A673 (cell line): ENCODE measurements around the gene EFCAB6.

ENCODE experiments used
- EZH2 ChIP-seq: fragments of 200-600 bp; sonication (generic); IDR thresholded peaks from 2 replicates; pipeline ENCODE4 v1.6.1; 2017; ENCODE audit warnings: borderline replicate concordance, low read depth, mild to moderate bottlenecking, mixed read lengths, antibody characterized with exemption, low read length; ENCODE audit not compliant: poor library complexity, severe bottlenecking
- TF ChIP-seq, protein P1 (sequence below): fragments of 300-800, 200-600 bp; sonication (generic); conservative IDR thresholded peaks from 2 replicates; pipeline ENCODE4 v1.5.1; 2017; ENCODE audit warnings: low read depth, mild to moderate bottlenecking, antibody characterized with exemption, low read length, moderate library complexity, mixed read lengths

DNA sequence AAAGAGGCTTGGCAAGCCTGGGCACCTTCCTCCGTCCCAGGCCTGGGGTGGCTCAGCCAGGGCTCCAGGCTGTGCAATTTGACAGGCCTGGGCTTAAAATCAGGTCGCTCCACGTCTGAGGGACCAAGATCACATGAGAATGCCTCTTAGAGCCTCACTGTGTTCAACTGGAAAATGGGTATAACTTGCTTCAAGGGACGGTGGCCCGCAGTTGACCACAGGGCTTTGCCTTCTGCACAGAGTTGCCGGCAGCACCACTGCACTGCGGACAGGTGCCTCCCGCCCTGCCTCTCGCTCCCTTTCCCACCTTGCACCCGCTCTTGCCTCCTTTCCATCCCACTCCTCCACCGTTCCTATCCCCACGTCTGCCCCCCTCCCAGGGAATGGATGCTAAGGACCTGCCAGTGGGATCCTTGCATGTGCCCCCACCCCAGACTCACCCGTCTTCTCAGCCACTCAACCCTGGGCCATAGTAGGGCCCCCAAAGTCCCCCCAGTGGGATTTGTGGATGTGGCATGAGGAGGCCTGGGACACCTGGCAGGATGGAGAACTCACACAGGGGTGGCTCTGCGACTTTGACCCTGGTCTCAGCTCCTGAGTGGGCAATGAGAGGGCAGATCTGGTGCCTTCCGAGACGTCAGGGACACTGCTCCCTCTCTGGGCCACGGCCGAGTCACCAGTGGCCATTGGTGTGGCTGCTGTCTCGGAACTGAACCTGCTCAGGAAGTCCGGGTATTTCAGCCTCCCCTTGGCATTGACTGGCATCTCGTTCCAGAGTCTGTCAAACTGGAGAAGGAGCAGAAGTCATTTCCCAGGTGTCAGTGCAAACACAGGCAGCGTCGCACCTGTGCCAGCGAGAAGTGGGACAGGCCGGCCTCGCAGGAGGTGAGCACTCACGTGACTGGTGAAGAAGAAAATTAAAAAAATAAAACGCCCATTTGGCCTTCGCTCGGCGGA lies 272.3 kb downstream of the EFCAB6 start:
- no peak for TF ChIP-seq EZH2
- TF ChIP-seq, protein P1, sequence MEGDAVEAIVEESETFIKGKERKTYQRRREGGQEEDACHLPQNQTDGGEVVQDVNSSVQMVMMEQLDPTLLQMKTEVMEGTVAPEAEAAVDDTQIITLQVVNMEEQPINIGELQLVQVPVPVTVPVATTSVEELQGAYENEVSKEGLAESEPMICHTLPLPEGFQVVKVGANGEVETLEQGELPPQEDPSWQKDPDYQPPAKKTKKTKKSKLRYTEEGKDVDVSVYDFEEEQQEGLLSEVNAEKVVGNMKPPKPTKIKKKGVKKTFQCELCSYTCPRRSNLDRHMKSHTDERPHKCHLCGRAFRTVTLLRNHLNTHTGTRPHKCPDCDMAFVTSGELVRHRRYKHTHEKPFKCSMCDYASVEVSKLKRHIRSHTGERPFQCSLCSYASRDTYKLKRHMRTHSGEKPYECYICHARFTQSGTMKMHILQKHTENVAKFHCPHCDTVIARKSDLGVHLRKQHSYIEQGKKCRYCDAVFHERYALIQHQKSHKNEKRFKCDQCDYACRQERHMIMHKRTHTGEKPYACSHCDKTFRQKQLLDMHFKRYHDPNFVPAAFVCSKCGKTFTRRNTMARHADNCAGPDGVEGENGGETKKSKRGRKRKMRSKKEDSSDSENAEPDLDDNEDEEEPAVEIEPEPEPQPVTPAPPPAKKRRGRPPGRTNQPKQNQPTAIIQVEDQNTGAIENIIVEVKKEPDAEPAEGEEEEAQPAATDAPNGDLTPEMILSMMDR: no peak
